HG02885 (cell line): ENCODE data around the gene CDC42EP2.

Experiments used
- ATAC-seq: cut with Tn5 transposase; IDR thresholded peaks from one replicate; pipeline ENCODE4 v1.9.1; 2021; ENCODE audit warnings: mild to moderate bottlenecking; ENCODE audit not compliant: unreplicated experiment, poor library complexity

CDC42EP2 gene, protein sequence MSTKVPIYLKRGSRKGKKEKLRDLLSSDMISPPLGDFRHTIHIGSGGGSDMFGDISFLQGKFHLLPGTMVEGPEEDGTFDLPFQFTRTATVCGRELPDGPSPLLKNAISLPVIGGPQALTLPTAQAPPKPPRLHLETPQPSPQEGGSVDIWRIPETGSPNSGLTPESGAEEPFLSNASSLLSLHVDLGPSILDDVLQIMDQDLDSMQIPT

DNA sequence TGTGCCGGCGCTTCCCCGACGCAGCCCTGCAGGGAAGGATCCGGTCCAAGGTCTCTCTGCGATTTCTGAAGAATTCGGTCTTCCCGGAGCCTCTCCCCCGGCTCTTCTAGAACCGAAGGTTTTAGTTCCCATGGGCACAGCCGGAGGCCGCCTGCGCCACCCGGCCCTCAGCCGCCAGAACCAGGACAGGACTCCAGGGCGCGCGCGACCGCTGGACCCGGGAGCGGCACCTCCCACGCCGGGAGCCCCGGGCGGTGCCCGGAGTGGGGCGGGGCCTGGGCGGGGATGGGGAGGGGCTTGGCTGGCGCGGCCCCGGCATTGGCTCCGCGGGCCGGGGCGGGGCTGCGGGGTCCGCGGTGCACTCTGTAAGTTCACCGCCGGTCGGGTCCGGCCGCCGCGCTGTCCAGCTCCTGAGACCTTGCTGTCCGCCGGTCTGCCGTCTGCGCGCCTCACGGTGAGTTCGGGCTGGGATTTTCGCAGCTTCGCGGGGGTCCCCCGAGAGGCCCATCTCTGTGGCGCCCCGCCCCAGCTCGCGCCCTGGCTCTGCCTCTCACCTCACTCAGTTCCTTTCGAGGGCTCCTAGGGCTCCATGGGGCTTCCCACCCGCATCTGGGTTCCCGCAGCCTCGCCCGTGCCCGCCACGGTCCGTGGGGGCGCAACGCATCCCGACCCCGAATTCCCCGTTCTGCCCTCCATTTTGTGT lies at the start of gene CDC42EP2:
TSS of gene CDC42EP2 (plus strand) at position 366 of the 703 bp plus-strand sequence. CDS start 6,033 bp downstream, outside the sequence.
- ATAC-seq: peak; percentile 80

GRCh38 chr11:65266210-65266609 lies 48.5 kb upstream of the CDC42EP2 start:
- ATAC-seq: no peak

- no peak for ATAC-seq
Measured at GRCh38 chr11:65274735-65275682, 39.7 kb upstream of the CDC42EP2 start.

GRCh38 chr11:65275906-65276305 lies 38.8 kb upstream of the CDC42EP2 start:
- ATAC-seq: no peak

GRCh38 chr11:65277631-65278277 lies 36.9 kb upstream of the CDC42EP2 start:
- ATAC-seq: no peak

- ATAC-seq: no peak
Measured at GRCh38 chr11:65278356-65278755, 36.3 kb upstream of the CDC42EP2 start.

DNA sequence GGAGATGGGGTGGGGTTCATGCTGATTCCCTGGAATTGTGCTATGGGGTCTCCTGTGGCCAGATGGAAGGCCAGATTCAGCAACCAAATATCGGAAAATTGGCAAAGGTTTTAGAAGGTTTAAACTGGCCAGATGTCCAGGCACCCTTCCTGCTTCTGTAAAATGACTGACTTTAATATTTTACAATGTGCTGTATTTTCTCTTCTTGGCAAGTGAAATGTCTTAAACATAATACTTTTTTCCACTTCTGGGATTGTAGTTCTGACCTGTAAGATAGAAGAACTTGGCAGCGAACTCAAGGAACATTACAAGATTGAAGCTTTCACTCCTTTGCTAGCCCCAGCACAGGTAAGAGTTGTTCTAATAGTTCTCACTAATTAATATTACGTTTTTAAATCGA lies 35.4 kb upstream of the CDC42EP2 start:
- no peak for ATAC-seq

GRCh38 chr11:65279741-65280440 lies 34.8 kb upstream of the CDC42EP2 start:
- ATAC-seq: no peak

DNA sequence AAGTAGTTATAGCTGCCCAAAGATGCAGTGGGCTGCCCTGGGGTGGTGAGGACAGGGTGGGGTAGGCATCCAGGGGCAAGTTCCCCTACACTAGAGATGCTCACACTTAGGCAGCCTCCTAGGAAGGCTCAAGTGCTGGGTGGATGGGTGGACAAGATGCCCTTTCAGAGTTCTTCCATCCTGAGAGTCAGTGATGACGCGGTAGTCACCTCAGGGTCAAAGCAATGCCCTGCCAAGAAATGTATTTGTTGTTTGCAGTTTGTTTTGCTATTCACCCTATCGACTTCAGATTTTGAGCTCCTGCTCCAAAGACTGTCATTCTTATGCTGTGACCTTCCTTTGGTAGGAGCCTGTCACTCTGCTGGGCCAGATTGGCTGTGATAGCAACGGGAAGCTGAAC lies 34.0 kb upstream of the CDC42EP2 start:
- ATAC-seq: no peak

DNA sequence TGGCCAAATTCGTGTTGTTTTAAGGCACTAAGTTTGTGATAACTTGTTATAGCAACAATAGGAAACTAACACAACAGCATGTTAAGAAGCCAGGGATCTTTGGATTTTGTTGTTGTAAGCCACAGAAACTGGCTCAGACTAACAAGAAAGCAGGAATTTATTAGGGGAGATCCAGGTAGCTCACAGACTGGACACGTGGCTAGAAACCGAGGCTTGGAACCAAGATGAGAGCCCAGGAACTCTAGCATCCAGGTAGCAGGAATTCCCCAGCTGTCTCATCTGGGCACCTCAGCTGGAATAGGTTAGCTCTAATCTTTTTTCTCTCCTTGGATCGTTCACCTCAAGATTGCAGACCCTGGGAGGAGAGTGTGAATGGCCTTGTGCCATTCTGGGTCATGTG lies 28.0 kb upstream of the CDC42EP2 start:
- no peak for ATAC-seq

GRCh38 chr11:65287601-65288000 lies 27.1 kb upstream of the CDC42EP2 start:
- no peak for ATAC-seq

DNA sequence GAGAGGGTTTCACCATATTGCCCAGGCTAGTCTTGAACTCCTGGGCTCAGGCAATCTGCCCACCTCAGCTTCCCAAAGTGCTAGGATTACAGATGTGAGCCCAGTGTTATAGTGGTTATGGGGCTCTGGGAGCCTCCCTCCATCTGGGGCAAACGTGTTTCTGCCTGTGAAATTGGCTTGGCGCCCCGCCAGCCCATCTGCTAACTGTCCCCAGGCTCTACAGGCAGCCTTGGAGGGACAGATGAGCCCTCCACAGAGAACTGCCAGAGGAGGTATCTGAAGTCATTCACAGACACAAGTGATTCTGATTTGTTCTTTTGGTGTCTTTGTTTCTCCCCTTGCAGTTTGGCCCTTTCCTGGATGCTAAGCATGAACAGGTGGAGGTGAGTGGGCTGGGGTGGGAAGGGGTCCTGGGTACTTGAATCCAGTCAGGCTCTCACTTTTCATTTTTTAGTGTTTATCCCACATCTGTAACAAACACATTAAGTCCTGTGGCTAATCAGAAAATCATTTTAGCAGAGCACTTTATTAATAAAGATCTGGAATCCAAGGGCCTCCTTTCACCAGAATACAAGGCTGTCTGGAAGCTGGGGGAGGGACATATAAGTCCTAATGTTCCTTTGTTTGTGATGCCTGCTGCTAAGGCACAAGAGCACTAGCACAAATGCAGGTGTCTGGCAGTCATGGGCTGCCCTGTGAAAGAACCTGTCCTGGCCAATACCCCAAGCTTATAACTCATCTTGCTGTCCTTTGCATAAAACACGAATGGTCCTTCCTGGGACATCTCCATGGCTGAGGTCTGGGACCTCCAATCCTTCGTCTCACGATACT lies 25.7 kb upstream of the CDC42EP2 start:
- ATAC-seq: no peak

- no peak for ATAC-seq
Measured at GRCh38 chr11:65290448-65291165, 24.1 kb upstream of the CDC42EP2 start.

DNA sequence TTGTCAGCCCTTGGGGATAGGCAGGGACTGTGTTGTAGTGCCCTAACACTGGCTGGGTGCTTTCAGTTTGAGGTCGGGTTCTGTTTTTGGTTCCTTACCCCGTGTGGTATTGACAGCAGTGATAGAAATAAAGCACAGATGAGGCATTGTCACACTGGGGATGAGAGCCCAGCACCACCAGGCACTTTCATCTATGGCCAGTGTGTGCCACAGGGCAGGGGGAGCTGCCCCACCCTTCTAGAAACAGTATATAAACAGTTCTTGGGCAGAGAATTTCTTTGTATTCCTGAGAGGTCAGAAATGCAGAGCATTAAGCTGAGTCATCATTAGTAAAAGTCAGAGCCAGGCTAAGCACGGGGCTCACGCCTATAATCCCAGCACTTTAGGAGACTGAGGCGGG lies 23.1 kb upstream of the CDC42EP2 start:
- ATAC-seq: no peak

- ATAC-seq: no peak
Measured at GRCh38 chr11:65292890-65293289, 21.8 kb upstream of the CDC42EP2 start.

- no peak for ATAC-seq
Measured at GRCh38 chr11:65293909-65294381, 20.7 kb upstream of the CDC42EP2 start.

DNA sequence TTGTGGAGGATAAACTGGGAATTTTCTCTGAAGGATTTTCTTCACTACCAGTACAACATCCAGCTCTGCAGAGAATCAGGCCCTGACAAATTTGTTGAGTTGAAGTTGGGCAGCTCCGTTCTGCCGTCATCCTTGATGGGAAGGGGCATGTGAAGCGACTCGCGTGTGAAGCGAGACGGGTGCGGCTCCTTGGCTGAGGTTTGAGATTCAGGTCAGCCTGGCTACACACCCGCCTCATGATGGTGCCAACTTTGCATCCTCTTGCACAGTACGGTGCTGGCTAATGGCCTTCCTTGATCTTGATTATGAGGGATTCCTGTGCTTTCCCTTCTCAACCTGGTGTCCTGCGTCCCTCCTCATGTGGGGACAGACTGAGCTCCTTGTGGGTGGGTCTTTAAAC lies 19.7 kb upstream of the CDC42EP2 start:
- no peak for ATAC-seq
